22Rv1 (cell line): Measurements from ENCODE around the gene C14orf132.

Source experiments
- CTCF ChIP-seq: fragments of 450-650 bp; IDR thresholded peaks from 2 replicates; pipeline ENCODE4 v1.5.1; 2017; ENCODE audit warnings: mild to moderate bottlenecking
- ZFX ChIP-seq: fragments of 450-650 bp; IDR thresholded peaks from 2 replicates; pipeline ENCODE4 v1.6.1; 2017; ENCODE audit warnings: antibody characterized with exemption, borderline replicate concordance

DNA sequence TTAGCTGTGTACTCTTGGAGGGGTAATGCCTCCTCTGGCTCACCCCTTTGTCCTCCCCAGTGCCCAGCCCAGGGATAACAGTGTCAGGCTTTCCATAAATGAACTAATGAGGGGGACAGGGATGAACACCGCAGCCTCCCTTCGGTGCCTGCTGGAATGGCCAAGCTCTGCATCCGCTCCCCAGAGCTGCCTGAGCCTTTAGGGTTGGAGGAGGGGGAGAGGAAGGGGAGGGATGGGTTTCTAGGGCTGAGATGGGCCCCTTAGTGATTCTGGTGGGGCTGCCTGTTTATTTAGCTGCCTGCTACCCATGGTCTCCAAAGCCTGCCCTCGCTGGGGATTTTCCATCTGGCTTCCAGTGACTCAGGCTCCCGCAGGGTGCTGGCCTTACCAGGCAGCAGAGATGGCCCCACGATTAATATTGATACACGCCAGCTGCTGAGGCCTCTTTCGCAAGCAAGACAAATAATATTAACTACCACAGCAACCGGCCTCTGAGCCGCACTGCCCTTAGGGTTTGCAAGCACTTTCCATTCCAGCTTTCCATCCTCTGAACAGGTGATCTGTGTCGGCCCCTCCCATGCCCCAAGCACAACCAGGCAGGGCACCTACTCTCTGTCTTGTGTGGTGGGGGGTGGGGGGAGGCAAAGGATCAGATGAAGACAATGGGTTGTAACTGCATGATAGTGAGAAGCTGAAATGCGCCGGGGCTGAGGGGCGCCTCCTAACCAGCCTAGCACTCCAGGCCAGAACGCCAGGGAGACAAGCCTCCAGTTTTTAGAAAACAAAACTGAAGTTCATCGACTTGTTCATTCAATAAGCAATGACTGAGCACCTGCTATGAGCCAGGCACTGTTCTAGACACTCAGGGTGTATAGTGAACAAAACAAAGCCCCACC is 56.7 kb downstream of the C14orf132 start:
- TF ChIP-seq CTCF (no peak), ZFX (no peak)
